B cell (primary cell): ENCODE data around the gene PIK3CB. TPM values are rescaled to one million over a fixed set of nuclear protein-coding genes. Genes with fewer than 3 reads are reported as not detected.

Source experiments
- ATAC-seq: fragments of 200-7000 bp; cut with Tn5 transposase; one replicate; pipeline ENCODE4 v1.10.0; 2021; ENCODE audit warnings: low read depth, mild to moderate bottlenecking, moderate number of reproducible peaks, moderate library complexity
- CTCF ChIA-PET: fragments of 350-600 bp; sonication (Branson Sonifier 250); formaldehyde crosslinking; loops from one replicate; lab custom pipeline; 2021; ENCODE audit warnings: antibody characterized with exemption, inconsistent platforms; lab: Charles Lee
- POLR2A ChIA-PET: fragments of 350-600 bp; sonication (Branson Sonifier 250); formaldehyde crosslinking; loops from one replicate; lab custom pipeline; 2021; ENCODE audit warnings: antibody characterized with exemption; lab: Charles Lee
- DNase-seq: peaks from one replicate; pipeline ENCODE4 v3.0.0; 2013
- H2AFZ ChIP-seq: 2 replicates; pipeline ENCODE4 v1.6.1; 2012; ENCODE audit warnings: mild to moderate bottlenecking, low read depth, low read length; ENCODE audit not compliant: insufficient read depth, poor library complexity, severe bottlenecking
- H3K27ac ChIP-seq, 2 donors: 1 replicate in 1 of 2; 2 replicates in 1 of 2; pipeline ENCODE4 v1.5.1; 2012 to 2013; ENCODE audit warnings: low read length in 2 of 2, mild to moderate bottlenecking in 2 of 2, moderate library complexity in 1 of 2
- H3K27me3 ChIP-seq, 4 experiments: fragments of 200-600 bp in 1 of 4; sonication (generic) in 1 of 4; replicated peaks in 1 of 4; 1 replicate in 2 of 4; 2 replicates in 2 of 4; pipeline versions ENCODE4 v1.6.1 to v1.7.0; 2013 to 2016; ENCODE audit warnings: low read length in 3 of 4, mild to moderate bottlenecking in 2 of 4, mixed read lengths in 1 of 4, moderate library complexity in 1 of 4; ENCODE audit not compliant: insufficient read depth in 4 of 4, control insufficient read depth in 3 of 4; ENCODE audit errors: control extremely low read depth in 1 of 4
- H3K36me3 ChIP-seq, 2 experiments: replicated peaks in 1 of 2; 1 replicate in 1 of 2; 2 replicates in 1 of 2; pipeline versions ENCODE4 v1.6.1 to v1.7.1; 2013; ENCODE audit warnings: low read length in 1 of 2; ENCODE audit not compliant: insufficient read depth in 2 of 2, control insufficient read depth in 1 of 2; ENCODE audit errors: control extremely low read depth in 1 of 2, extremely low read depth in 1 of 2
- H3K4me1 ChIP-seq, 2 donors: fragments of 200-600 bp in 1 of 2; sonication (generic) in 1 of 2; 1 replicate in 1 of 2; 2 replicates in 1 of 2; pipeline versions ENCODE4 v1.5.1 to v1.6.1; 2013 to 2017; ENCODE audit warnings: low read length in 2 of 2; ENCODE audit not compliant: control insufficient read depth in 2 of 2, insufficient read depth in 2 of 2
- H3K4me2 ChIP-seq: replicated peaks from 2 replicates; pipeline ENCODE3; 2012; ENCODE audit warnings: mild to moderate bottlenecking, low read depth, low read length; ENCODE audit not compliant: poor library complexity, severe bottlenecking
- H3K4me3 ChIP-seq, 5 experiments: fragments of 200-600 bp in 1 of 5; sonication (generic) in 1 of 5; 1 replicate in 3 of 5; 2 replicates in 2 of 5; pipeline versions ENCODE4 v1.5.1 to v1.7.0; 2011 to 2016; ENCODE audit warnings: low read length in 4 of 5, mild to moderate bottlenecking in 4 of 5, low read depth in 2 of 5, control low read depth in 1 of 5, moderate library complexity in 1 of 5; ENCODE audit not compliant: insufficient read depth in 1 of 5; ENCODE audit errors: control extremely low read depth in 1 of 5, extremely low read depth in 1 of 5
- H3K79me2 ChIP-seq: fragments of 200-600 bp; sonication (generic); one replicate; pipeline ENCODE4 v1.6.0; 2016; ENCODE audit warnings: low read length; ENCODE audit not compliant: control insufficient read depth, insufficient read depth
- H3K9ac ChIP-seq: fragments of 200-600 bp; sonication (generic); 2 replicates; pipeline ENCODE4 v1.6.1; 2017; ENCODE audit warnings: mild to moderate bottlenecking, low read length, moderate library complexity
- H3K9me3 ChIP-seq, 3 donors: one replicate each; pipeline versions ENCODE4 v1.6.1 to v1.7.1; 2013; ENCODE audit warnings: low read length in 2 of 3; ENCODE audit not compliant: control insufficient read depth in 2 of 3, insufficient read depth in 1 of 3; ENCODE audit errors: control extremely low read depth in 1 of 3
- H4K20me1 ChIP-seq: 2 replicates; pipeline ENCODE4 v1.6.0; 2012; ENCODE audit warnings: mild to moderate bottlenecking, low read length; ENCODE audit not compliant: insufficient read depth, control insufficient read depth, poor library complexity, severe bottlenecking
- H3K27ac Mint-ChIP-seq: one replicate; pipeline ENCODE4 v1.8.0; 2021; ENCODE audit warnings: mixed read lengths
- H3K27me3 Mint-ChIP-seq: one replicate; pipeline ENCODE4 v1.8.0; 2021; ENCODE audit warnings: mixed read lengths
- H3K4me1 Mint-ChIP-seq: one replicate; pipeline ENCODE4 v1.8.0; 2021; ENCODE audit warnings: mixed read lengths
- H3K4me3 Mint-ChIP-seq: one replicate; pipeline ENCODE4 v1.8.0; 2021; ENCODE audit warnings: mixed read lengths
- H3K9me3 Mint-ChIP-seq: one replicate; pipeline ENCODE4 v1.8.0; 2022; ENCODE audit warnings: mixed read lengths; ENCODE audit not compliant: insufficient read depth
- EZH2 ChIP-seq: IDR thresholded peaks from 2 replicates; pipeline ENCODE4 v1.6.1; 2012; ENCODE audit warnings: borderline replicate concordance, low read depth, mild to moderate bottlenecking, moderate library complexity, low read length; ENCODE audit not compliant: insufficient read depth, poor library complexity, severe bottlenecking
- WGBS: methylation state at CpG from one replicate; pipeline ENCODE4 v1.1.5; 2013; ENCODE audit warnings: missing lambda C conversion rate; ENCODE audit not compliant: insufficient coverage; 5-methylcytosine and 5-hydroxymethylcytosine counted together
- intact Hi-C: fragments of 100-400 bp; cut with micrococcal nuclease; formaldehyde crosslinking; loops from one replicate; pipeline ENCODE4 v1.10.0; 2022
- polyA plus RNA-seq: library from polyadenylated mRNA; depleted of rRNA; stranded (reverse); fragments of >200 nt; gene quantifications from 2 replicates; pipeline ENCODE4 v1.2.3, GENCODE V29; 2012
- total RNA-seq, 2 donors: library from RNA; stranded (reverse); fragments of 120-200 nt in 1 of 2; gene quantifications; 1 replicate in 1 of 2; 2 replicates in 1 of 2; pipeline versions ENCODE4 v1.2.3 to v1.2.4, GENCODE V29; 2013 to 2022
- TF ChIP-seq, protein P1 (sequence below): fragments of 200-600 bp; IDR thresholded peaks from one replicate; pipeline ENCODE4 v1.8.0; 2022; ENCODE audit warnings: antibody characterized with exemption, mild to moderate bottlenecking

The PIK3CB gene
- total and polyA plus RNA-seq, 2 donors (not counting 1 experiment from before 2014, with no cell fraction given): 3.6 to 29.4 TPM

GRCh38 chr3:138638641-138639040 is 196.1 kb downstream of the PIK3CB start:
- no peak for DNase-seq
- Histone ChIP-seq H3K4me2 (no peak overlapping the region), H3K4me1 (no peaks in the 10 kb centered on the region), H2AFZ (no peak overlapping the region), H3K79me2 (no peaks in the 10 kb centered on the region), H3K9ac (no peak overlapping the region), H3K9me3 (peaks cover 0 to 2% (median 0%) of the 10 kb centered on the region in 3 donors), H3K4me3 (no peak overlapping the region), H3K36me3 (no peaks in the 10 kb centered on the region), H3K27me3 (no peaks in the 10 kb centered on the region), H3K27ac (no peak overlapping the region), H4K20me1 (no peaks in the 10 kb centered on the region)
- no peak for ATAC-seq
- no peak overlapping the region for H3K4me3 Mint-ChIP-seq
- intact Hi-C loops: no loop called here
- CTCF ChIA-PET: no interaction called here
- TF ChIP-seq EZH2: no peak
- TF ChIP-seq, protein P1, sequence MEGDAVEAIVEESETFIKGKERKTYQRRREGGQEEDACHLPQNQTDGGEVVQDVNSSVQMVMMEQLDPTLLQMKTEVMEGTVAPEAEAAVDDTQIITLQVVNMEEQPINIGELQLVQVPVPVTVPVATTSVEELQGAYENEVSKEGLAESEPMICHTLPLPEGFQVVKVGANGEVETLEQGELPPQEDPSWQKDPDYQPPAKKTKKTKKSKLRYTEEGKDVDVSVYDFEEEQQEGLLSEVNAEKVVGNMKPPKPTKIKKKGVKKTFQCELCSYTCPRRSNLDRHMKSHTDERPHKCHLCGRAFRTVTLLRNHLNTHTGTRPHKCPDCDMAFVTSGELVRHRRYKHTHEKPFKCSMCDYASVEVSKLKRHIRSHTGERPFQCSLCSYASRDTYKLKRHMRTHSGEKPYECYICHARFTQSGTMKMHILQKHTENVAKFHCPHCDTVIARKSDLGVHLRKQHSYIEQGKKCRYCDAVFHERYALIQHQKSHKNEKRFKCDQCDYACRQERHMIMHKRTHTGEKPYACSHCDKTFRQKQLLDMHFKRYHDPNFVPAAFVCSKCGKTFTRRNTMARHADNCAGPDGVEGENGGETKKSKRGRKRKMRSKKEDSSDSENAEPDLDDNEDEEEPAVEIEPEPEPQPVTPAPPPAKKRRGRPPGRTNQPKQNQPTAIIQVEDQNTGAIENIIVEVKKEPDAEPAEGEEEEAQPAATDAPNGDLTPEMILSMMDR: no peak
- H3K27ac Mint-ChIP-seq: no peak overlapping the region
- no peaks in the 10 kb centered on the region for H3K9me3 Mint-ChIP-seq
- POLR2A ChIA-PET: no interaction called here
- H3K27me3 Mint-ChIP-seq: no peaks in the 10 kb centered on the region
- no peaks in the 10 kb centered on the region for H3K4me1 Mint-ChIP-seq
- no CpG with 5 or more reads among the region's 2 CpGs for WGBS

GRCh38 chr3:138629526-138629925 is 205.2 kb downstream of the PIK3CB start:
- no peaks in the 10 kb centered on the region for H4K20me1 ChIP-seq
- Mint-ChIP-seq H3K4me3 (no peak overlapping the region), H3K27ac (no peak overlapping the region), H3K9me3 (no peaks in the 10 kb centered on the region), H3K4me1 (no peaks in the 10 kb centered on the region), H3K27me3 (no peaks in the 10 kb centered on the region)
- no peak overlapping the region for H3K4me2 ChIP-seq
- no peaks in the 10 kb centered on the region for H3K79me2 ChIP-seq
- intact Hi-C loops: no loop called here
- no peak overlapping the region for H3K9ac ChIP-seq
- H2AFZ ChIP-seq: no peak overlapping the region
- ChIA-PET POLR2A (no interaction called here), CTCF (no interaction called here)
- H3K27ac ChIP-seq: no peak overlapping the region
- DNase-seq (no peak), ATAC-seq (no peak)
- TF ChIP-seq, protein P1: no peak
- TF ChIP-seq EZH2: no peak
- H3K4me1 ChIP-seq: no peaks in the 10 kb centered on the region
- H3K27me3 ChIP-seq: no peaks in the 10 kb centered on the region
- 92% methylated on average over 5 of the region's 6 CpGs for WGBS
- peaks cover 0 to 11% of the 10 kb centered on the region in 2 experiments for H3K36me3 ChIP-seq
- no peak overlapping the region for H3K4me3 ChIP-seq
- no peaks in the 10 kb centered on the region for H3K9me3 ChIP-seq
